ENCODE measurements around the gene ARL1. TPM values are rescaled to one million over a fixed set of nuclear protein-coding genes. Genes with fewer than 3 reads are reported as not detected.

Gene ARL1
- total and polyA plus RNA-seq, 2 donors: 57.9 to 161 TPM

DNA sequence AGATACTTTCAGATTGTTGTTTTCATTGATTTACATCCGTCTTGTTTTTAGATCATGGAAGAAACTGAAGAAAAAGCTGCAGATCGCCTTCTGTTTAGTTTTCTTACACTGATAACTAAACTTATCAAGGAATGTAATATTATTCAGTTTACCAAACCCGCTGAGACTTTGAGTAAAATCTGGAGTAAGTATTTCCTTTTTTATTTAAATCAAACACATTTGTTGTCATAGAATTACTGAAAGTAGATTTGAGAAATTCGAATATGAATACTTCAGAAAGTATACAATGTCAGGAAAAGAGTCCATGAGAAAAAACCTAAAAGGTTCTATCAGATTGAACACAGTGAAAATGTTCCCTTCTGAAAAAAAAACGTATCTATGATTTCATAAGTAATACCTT, 32.0 kb downstream of the ARL1 start:
- Histone ChIP-seq H3K4me1 (ENCODE audit: insufficient read depth) (no peaks in the 10 kb centered on the region), H3K36me3 (ENCODE audit: insufficient read depth) (peaks cover 3% of the 10 kb centered on the region), H3K4me3 (ENCODE audit: low read depth, low read length) (no peak overlapping the region), H3K27ac (ENCODE audit: low read depth) (no peak overlapping the region)
- WGBS: 88% methylated on average over 5 of the region's 5 CpGs
- no peak for DNase-seq (ENCODE audit: extremely low spot score)

DNA sequence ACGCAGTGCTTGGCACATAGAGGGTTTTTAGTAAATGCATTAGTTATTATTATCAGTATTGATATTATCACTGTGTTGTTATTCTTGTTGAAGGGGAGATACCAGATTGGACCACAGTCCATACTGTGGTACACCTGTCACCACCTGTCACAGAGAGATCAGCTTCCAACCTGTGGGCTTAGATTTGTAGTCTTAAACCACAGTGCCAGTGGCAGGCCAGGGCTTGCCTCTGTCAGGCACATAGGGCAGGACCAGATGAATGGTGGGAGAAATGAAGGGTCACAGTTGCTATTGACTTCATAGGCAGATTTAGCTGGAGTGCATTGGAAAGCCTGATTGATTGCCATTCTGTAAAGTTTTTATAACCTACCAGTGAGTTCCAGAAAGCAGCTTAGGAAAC, 35.1 kb downstream of the ARL1 start:
- Histone ChIP-seq H3K4me3 (ENCODE audit: low read depth, low read length) (no peak overlapping the region), H3K4me1 (ENCODE audit: insufficient read depth) (no peaks in the 10 kb centered on the region), H3K27ac (ENCODE audit: low read depth) (no peak overlapping the region), H3K36me3 (ENCODE audit: insufficient read depth) (peaks cover 5% of the 10 kb centered on the region)
- 97% methylated on average over 1 of the region's 1 CpG for WGBS
- no peak for DNase-seq (ENCODE audit: extremely low spot score)

DNA sequence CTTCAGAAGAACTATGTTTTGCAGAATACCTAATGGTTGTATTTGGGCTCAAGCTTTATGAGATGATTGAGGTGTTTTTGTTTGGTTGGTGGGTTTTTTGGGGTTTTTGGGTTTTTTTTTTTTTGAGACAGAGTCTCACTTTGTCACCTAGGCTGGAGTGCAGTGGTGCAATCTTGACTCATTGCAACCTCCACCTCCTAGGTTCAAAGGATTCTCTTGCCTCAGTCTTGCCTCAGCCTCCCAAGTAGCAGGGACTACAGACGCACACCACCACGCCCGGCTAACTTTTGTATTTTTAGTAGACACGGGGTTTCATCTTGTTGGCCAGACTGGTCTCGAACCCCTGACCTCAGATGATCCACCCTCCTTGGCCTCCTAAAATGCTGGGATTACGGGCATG, 39.6 kb downstream of the ARL1 start:
- no peaks in the 10 kb centered on the region for H3K4me1 ChIP-seq (ENCODE audit: insufficient read depth)
- WGBS: 95% methylated on average over 6 of the region's 6 CpGs
- H3K27ac ChIP-seq (ENCODE audit: low read depth): no peak overlapping the region
- H3K4me3 ChIP-seq (ENCODE audit: low read depth, low read length): no peak overlapping the region
- DNase-seq (ENCODE audit: extremely low spot score): no peak
- H3K36me3 ChIP-seq (ENCODE audit: insufficient read depth): peaks cover 7% of the 10 kb centered on the region

- no peaks in the 10 kb centered on the region for H3K4me1 ChIP-seq (ENCODE audit: insufficient read depth)
- H3K27ac ChIP-seq (ENCODE audit: low read depth): no peak overlapping the region
- 95% methylated on average over 8 of the region's 8 CpGs for WGBS
- DNase-seq (ENCODE audit: extremely low spot score): no peak
- H3K4me3 ChIP-seq (ENCODE audit: low read depth, low read length): no peak overlapping the region
- peaks cover 2% of the 10 kb centered on the region for H3K36me3 ChIP-seq (ENCODE audit: insufficient read depth)
Measured at GRCh38 chr12:101361455-101361854, 46.1 kb downstream of the ARL1 start.

- no peak overlapping the region for H3K27ac ChIP-seq (ENCODE audit: low read depth)
- WGBS: 93% methylated on average over 5 of the region's 5 CpGs
- no peak for DNase-seq (ENCODE audit: extremely low spot score)
- H3K4me3 ChIP-seq (ENCODE audit: low read depth, low read length): no peak overlapping the region
- H3K36me3 ChIP-seq (ENCODE audit: insufficient read depth): peaks cover 2% of the 10 kb centered on the region
- no peaks in the 10 kb centered on the region for H3K4me1 ChIP-seq (ENCODE audit: insufficient read depth)
Measured at GRCh38 chr12:101356794-101357193, 50.8 kb downstream of the ARL1 start.

DNA sequence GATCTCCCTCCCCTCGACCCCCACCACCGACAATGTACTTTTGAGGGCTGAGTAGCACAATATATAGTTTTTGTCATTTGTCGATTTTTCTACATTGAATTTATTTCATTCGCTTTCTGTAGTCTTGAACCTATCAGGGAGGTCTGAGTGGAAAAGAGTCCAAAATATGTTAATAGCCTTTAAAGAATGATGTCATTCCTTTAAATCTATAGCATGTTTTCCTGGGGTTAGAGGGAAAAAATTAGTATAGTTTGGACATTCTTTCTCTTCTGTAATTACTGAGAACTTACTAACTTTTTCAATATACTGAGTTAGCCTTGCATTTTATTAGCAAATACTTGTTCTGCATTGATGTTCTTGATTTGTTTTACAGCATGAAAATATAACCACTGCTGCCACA, 55.9 kb downstream of the ARL1 start:
- WGBS: 97% methylated on average over 4 of the region's 4 CpGs
- Histone ChIP-seq H3K4me1 (ENCODE audit: insufficient read depth) (no peaks in the 10 kb centered on the region), H3K4me3 (ENCODE audit: low read depth, low read length) (no peak overlapping the region), H3K27ac (ENCODE audit: low read depth) (no peak overlapping the region), H3K36me3 (ENCODE audit: insufficient read depth) (peaks cover 6% of the 10 kb centered on the region)
- DNase-seq (ENCODE audit: extremely low spot score): no peak

DNA sequence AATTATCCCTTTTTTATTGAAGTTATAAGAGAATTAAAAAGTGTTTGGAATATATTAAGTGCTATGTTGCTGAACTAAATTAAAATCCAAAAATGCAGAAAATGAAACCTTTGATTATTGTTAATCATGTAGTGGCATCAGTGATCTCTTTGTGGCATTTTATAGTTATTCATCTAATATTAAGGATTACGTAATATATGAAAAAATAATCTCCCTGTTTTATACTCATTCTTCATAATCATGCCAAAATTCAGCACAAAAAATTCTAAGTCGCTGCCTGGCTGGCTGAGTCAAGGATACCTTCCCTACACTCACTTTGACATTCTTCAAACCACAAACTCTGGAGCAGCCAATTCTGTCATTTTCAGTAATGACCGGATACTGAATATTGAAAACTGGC, 63.7 kb downstream of the ARL1 start:
- Histone ChIP-seq H3K27ac (ENCODE audit: low read depth) (no peak overlapping the region), H3K36me3 (ENCODE audit: insufficient read depth) (peaks cover 4% of the 10 kb centered on the region), H3K4me1 (ENCODE audit: insufficient read depth) (no peaks in the 10 kb centered on the region), H3K4me3 (ENCODE audit: low read depth, low read length) (no peak overlapping the region)
- no peak for DNase-seq (ENCODE audit: extremely low spot score)
- 95% methylated on average over 3 of the region's 3 CpGs for WGBS

Small RNA genes within 50 kb of the gene (small RNA-seq; reads per million reads assigned to genes)
- gene RF00019: not detected
- not detected for gene RNU6-1068P
- gene RPS27P23: not detected

Other genes starting within 250 kb of the ARL1 start
- gene SLC5A8, start 197.5 kb downstream of the ARL1 start, total RNA-seq: 0.42 TPM
- not detected for gene SLC5A8, start 197.5 kb downstream of the ARL1 start, polyA plus RNA-seq
- gene UTP20, start 127.7 kb downstream of the ARL1 start, total RNA-seq: 23.7 TPM
- 4.5 TPM for gene UTP20, start 127.7 kb downstream of the ARL1 start, polyA plus RNA-seq
- gene SPIC, start 67.6 kb upstream of the ARL1 start, total RNA-seq: 0.42 TPM
- not detected for gene SPIC, start 67.6 kb upstream of the ARL1 start, polyA plus RNA-seq
- gene MYBPC1, start 187.2 kb upstream of the ARL1 start, total RNA-seq: 85.2 TPM
- gene MYBPC1, start 187.2 kb upstream of the ARL1 start, polyA plus RNA-seq: 0.10 TPM